ENCODE measurements around the gene AKAP12.

The AKAP12 gene

DNA sequence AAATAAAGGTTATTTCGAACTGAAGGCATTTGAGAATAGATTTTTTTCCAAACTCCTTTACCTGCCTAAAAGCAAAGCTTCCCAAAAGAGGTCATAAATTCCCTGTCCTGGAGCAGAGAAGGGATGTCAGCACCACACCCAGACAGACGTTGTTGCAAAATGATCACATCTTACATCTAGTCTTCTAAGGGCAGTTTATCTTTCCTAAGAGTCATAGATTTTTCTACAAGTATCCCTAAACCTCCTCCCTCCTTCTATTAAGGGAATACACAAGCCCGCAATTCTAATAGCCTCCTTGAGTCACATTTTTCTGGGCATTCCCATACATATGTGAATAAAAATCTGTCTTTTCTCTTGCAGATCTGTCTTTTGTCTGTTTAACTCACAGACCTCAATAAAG lies 20.6 kb upstream of the AKAP12 start:
- Histone ChIP-seq H3K4me1 (ENCODE audit: insufficient read depth, low read length) (no peaks in the 10 kb centered on the region), H3K9ac (ENCODE audit: low read depth, low read length) (no peak overlapping the region), H3K9me3 (ENCODE audit: control insufficient read depth, insufficient read depth, low read length) (no peaks in the 10 kb centered on the region), H3K36me3 (ENCODE audit: insufficient read depth, low read length) (no peaks in the 10 kb centered on the region)

DNA sequence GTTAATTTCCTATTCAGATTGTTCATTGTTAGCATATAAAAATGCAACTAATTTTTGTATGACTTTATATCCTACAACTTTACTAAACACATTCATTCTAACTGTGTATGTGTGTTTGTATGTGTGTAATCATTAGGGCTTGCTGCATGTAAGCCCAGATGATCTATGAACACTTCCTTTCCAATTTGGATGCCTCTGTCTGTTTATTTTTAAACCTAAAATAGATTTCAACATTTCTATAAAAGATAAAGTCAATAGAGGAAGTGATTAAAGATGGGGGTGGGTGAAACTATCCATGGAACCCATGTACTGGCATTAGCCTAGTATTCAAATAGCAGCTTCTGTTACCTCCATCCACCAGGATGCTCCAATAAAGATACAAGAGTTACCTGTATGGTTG lies 15.7 kb upstream of the AKAP12 start:
- H3K9ac ChIP-seq (ENCODE audit: low read depth, low read length), result no peak overlapping the region
- H3K9me3 ChIP-seq (ENCODE audit: control insufficient read depth, insufficient read depth, low read length), result no peaks in the 10 kb centered on the region
- no peaks in the 10 kb centered on the region for H3K36me3 ChIP-seq (ENCODE audit: insufficient read depth, low read length)
- H3K4me1 ChIP-seq (ENCODE audit: insufficient read depth, low read length), result no peaks in the 10 kb centered on the region

DNA sequence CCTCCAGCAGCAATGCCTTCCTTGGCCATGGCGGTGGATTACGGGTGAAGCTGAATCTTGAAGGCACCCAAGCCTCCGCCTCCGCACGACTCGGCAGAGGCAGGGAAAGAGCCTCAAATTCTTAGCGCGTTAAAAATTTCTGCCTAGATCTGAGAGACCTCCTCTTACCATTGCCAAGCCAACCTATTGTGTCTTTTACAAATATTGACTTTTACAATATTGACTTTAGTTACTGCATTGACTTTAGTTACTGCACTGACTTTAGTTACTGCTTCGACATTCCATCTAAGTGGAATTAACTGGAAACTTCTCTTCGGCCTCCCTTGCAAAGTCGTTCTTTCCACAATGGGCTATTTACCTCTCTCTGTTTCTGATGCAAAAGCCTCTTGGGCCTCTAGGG lies 13.8 kb upstream of the AKAP12 start:
- Histone ChIP-seq H3K36me3 (ENCODE audit: insufficient read depth, low read length) (no peaks in the 10 kb centered on the region), H3K9me3 (ENCODE audit: control insufficient read depth, insufficient read depth, low read length) (no peaks in the 10 kb centered on the region), H3K4me1 (ENCODE audit: insufficient read depth, low read length) (peaks cover 10% of the 10 kb centered on the region; the same call in 1 of the 2 replicates), H3K9ac (ENCODE audit: low read depth, low read length) (no peak overlapping the region)

DNA sequence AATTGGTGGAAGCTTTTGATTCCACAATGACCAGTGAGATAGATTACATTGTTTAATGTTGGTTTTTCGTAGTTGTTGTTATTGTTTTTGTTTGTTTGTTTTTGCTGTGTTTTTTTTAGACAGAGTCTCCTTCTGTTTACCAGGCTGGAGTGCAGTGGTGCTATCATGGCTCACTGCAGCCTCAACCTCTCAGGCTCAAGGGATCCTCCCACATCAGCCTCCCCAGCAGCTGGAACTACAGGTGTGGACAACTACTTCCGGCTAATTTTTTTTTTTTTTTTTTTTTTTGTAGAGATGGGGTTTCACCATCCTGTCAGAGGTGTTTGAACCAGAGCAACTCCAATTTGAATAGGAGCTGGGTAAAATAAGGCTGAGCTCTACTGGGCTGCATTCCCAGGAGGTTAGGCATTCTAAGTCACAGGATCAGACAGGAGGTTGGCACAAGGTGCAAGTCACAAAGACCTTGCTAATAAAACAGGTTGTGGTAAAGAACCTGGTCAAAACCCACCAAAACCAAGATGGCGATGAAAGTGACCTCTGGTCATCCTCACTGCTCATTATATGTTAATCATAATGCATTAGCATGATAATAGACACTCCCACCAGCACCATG lies 10.9 kb upstream of the AKAP12 start:
- no peaks in the 10 kb centered on the region for H3K36me3 ChIP-seq (ENCODE audit: insufficient read depth, low read length)
- H3K4me1 ChIP-seq (ENCODE audit: insufficient read depth, low read length), result peaks cover 10% of the 10 kb centered on the region; the same call in 1 of the 2 replicates
- no peaks in the 10 kb centered on the region for H3K9me3 ChIP-seq (ENCODE audit: control insufficient read depth, insufficient read depth, low read length)
- H3K9ac ChIP-seq (ENCODE audit: low read depth, low read length), result no peak overlapping the region

DNA sequence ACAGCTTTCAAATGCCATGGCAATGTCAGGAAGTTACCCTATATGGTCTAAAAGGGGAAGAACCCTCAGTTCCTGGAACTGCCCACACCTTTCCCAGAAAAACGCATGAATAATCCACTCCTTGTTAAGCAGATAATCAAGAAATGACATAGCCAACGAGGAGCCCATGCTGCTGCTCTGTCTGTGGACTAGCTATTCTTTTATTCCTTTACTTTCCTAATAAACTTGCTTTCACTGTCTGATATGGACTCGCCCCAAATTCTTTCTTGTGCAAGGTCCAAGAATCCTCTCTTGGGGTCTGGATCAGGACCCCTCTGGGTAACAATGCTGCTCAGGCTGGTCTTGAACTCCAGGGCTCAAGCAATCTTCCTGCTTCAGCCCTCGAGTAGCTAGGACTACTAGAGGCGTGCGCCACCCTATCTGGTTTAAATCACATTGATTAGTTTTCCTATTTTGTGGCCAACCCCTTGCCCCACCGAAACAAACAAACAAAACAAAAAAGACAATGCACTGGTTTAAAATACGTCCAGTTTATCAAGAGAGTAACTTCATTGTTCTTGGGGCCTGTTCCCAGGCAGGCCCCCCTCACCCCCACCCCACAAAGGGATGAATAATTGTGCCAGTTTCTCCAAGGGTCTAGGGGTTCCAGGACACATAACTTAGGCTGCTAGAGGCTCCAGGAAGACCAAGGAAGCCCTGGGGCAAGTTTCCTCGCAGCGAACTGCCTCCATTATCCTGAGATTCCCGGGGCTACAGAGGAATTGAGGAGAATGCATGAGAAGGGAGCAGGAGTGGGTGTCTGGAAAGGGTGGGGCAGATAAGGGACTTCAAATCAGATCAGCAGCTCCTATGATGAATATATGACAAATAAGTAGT lies 10.1 kb upstream of the AKAP12 start:
- H3K4me1 ChIP-seq (ENCODE audit: insufficient read depth, low read length), result peaks cover 10% of the 10 kb centered on the region; the same call in 1 of the 2 replicates
- H3K9ac ChIP-seq (ENCODE audit: low read depth, low read length), result no peak overlapping the region
- no peaks in the 10 kb centered on the region for H3K9me3 ChIP-seq (ENCODE audit: control insufficient read depth, insufficient read depth, low read length)
- no peaks in the 10 kb centered on the region for H3K36me3 ChIP-seq (ENCODE audit: insufficient read depth, low read length)

DNA sequence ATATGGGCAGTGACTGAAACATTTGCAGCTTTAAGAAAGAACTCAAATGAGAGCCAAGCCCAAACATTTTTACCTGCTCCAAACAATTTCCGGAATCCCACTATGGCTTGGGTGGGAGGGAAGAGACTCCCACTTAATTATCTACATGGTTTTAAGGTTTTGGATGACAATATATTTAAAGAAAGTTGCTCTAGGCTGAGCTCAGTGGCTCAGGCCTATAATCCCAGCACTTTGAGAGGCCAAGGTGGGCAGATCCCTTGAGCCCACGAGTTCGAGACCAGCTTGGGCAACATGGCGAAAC lies 9.5 kb upstream of the AKAP12 start:
- Histone ChIP-seq H3K9ac (ENCODE audit: low read depth, low read length) (no peak overlapping the region), H3K36me3 (ENCODE audit: insufficient read depth, low read length) (no peaks in the 10 kb centered on the region), H3K4me1 (ENCODE audit: insufficient read depth, low read length) (peaks cover 10% of the 10 kb centered on the region; the same call in 1 of the 2 replicates), H3K9me3 (ENCODE audit: control insufficient read depth, insufficient read depth, low read length) (no peaks in the 10 kb centered on the region)

DNA sequence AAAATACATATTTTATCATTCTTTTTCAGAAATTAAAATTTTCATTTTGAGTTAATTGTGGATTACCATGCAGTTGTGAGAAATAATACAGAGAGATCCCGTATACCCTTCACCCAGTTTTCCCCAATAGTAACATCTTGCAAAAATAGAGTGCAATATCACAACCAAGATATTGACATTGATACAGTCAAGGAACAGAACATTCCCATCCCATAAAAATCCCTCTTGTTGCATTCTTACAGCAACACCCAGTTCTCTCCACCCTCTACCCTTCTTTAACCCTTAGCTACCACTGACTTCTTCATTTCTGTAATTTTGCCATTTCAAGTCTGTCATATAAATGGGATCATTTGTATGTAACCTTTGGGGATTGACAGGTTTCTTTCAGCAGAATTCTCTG lies 6.9 kb upstream of the AKAP12 start:
- Histone ChIP-seq H3K9ac (ENCODE audit: low read depth, low read length) (no peak overlapping the region), H3K4me1 (ENCODE audit: insufficient read depth, low read length) (peaks cover 10% of the 10 kb centered on the region; the same call in 1 of the 2 replicates), H3K9me3 (ENCODE audit: control insufficient read depth, insufficient read depth, low read length) (no peaks in the 10 kb centered on the region), H3K36me3 (ENCODE audit: insufficient read depth, low read length) (no peaks in the 10 kb centered on the region)

DNA sequence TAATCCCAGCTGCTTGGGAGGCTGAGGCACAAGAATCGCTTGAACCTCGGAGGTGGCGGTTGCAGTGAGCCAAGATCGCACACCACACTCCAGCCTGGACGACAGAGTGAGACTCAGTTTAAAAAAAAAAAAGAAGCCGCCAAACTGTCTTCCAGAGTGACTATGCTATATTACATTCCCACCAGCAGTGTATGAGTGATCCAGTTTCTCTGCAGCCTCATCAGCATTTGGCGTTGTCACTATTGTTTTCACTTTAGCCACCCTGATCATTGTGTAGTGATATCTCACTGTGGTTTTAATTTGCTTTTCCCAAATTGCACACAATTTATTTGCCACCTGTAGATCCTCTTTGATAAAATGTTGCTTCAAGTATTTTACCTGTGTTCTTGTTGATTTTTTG lies 6.0 kb upstream of the AKAP12 start:
- no peaks in the 10 kb centered on the region for H3K36me3 ChIP-seq (ENCODE audit: insufficient read depth, low read length)
- H3K9me3 ChIP-seq (ENCODE audit: control insufficient read depth, insufficient read depth, low read length), result no peaks in the 10 kb centered on the region
- no peak overlapping the region for H3K9ac ChIP-seq (ENCODE audit: low read depth, low read length)
- H3K4me1 ChIP-seq (ENCODE audit: insufficient read depth, low read length), result peaks cover 10% of the 10 kb centered on the region; the same call in 1 of the 2 replicates

DNA sequence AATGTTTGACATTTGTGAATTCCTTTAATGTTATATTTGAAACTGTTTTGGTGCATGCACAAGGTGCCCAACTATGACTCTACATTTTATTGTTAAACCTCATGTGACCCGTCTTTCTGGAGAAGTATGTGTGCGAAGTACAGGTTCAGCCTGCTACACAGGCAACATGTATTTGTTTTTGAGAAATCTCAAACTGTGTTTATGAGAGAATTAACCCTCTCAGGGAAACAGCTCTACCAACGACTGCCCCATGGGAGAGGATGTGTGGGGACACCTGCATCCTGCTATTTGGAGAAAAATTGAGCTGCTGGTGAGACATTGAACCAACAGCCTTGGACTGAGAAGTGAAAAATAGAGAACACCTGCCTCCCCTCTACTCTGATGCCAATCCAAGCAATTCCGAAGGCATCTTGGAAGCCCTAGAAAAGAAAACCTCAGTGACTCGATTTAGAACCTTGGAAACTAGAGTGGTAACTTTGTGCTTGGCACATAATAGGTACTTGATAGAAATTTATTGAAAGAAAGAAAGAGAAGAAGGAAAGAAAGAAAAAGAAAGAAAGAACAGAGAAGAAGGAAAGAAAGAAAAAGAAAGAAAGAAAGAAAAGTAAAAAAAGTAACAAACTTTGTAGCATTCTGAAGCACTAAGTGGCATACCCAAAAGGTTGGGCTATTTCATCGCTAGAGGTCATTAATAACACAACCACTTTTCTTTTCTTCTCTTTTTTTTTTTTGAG lies 2.9 kb upstream of the AKAP12 start:
- H3K4me1 ChIP-seq (ENCODE audit: insufficient read depth, low read length), result peaks cover 2% of the 10 kb centered on the region
- H3K9me3 ChIP-seq (ENCODE audit: control insufficient read depth, insufficient read depth, low read length), result no peaks in the 10 kb centered on the region
- H3K9ac ChIP-seq (ENCODE audit: low read depth, low read length), result no peak overlapping the region
- H3K36me3 ChIP-seq (ENCODE audit: insufficient read depth, low read length), result no peaks in the 10 kb centered on the region

DNA sequence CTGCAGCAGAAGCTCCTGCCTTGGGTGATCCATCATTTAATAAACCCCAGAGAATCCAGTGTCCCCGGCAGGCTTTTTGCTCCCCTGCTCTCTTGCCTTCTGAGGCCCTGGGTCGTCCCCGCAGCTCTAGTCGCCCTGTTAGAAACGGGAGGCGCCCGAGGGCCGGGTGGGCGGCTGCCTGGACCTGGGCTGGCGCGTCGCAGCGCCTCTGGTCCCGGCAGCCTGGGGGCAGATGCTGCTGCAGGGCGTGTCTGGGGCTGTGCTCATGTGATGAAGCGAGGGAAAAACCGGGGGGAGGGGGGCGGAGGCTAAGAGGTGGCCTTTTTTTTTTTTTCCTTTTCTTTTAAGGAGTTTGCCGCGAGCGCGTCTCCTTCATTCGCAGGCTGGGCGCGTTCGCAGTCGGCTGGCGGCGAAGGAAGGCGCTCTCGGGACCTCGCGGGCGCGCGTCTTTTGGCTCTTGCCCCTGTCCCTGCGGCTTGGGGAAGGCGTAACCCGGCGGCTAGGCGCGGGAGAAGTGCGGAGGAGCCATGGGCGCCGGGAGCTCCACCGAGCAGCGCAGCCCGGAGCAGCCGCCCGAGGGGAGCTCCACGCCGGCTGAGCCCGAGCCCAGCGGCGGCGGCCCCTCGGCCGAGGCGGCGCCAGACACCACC lies 394 bp downstream of the AKAP12 start:
- peak overlapping the region; percentile 84 for H3K9ac ChIP-seq (ENCODE audit: low read depth, low read length)
- H3K9me3 ChIP-seq (ENCODE audit: control insufficient read depth, insufficient read depth, low read length), result no peaks in the 10 kb centered on the region
- no peaks in the 10 kb centered on the region for H3K36me3 ChIP-seq (ENCODE audit: insufficient read depth, low read length)
- H3K4me1 ChIP-seq (ENCODE audit: insufficient read depth, low read length), result peaks cover 12% of the 10 kb centered on the region

DNA sequence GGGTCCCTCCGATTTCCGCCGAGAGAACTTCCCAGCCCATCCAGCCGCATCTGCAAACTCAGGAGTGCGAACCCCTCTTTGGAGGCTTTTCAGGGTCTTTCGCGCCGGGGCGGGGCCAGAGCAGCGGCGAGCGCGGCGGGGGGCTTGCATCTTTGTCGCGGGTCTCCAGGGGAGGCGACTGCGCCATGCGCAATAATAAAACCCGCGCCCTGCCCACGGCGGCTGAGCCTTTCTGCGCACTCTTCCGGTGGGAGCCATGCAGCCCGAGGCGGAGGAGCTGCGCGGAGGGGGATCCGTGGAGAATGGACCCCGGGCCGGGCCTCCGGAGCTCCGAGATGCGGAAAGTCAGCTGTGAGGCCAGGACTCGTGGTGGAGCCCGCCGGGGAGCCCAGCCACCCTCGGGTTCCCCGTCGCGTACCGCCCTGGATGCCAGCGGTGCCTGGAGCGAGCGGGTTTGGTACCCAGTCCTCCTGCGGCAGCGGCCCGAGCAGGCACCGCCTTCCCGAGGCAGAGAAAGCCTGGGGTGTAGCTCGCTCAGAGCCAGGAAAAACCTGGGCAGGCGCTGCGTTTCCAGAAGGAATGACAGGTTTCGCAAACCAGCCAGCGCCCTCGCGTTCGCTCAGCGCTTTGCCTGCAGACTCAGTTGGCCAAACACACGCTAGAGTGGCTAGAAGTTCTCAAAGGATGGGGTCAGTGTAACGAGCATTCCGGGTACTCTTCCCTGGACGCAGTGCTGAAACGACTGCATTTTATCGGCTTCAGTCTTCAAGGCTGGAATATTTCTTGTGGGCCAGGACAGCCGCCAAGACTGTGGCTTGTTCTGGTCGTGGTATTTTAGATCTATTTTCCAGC lies 1.2 kb downstream of the AKAP12 start:
- Histone ChIP-seq H3K9ac (ENCODE audit: low read depth, low read length) (peak overlapping the region; percentile 84), H3K4me1 (ENCODE audit: insufficient read depth, low read length) (peaks cover 12% of the 10 kb centered on the region), H3K36me3 (ENCODE audit: insufficient read depth, low read length) (no peaks in the 10 kb centered on the region), H3K9me3 (ENCODE audit: control insufficient read depth, insufficient read depth, low read length) (no peaks in the 10 kb centered on the region)

DNA sequence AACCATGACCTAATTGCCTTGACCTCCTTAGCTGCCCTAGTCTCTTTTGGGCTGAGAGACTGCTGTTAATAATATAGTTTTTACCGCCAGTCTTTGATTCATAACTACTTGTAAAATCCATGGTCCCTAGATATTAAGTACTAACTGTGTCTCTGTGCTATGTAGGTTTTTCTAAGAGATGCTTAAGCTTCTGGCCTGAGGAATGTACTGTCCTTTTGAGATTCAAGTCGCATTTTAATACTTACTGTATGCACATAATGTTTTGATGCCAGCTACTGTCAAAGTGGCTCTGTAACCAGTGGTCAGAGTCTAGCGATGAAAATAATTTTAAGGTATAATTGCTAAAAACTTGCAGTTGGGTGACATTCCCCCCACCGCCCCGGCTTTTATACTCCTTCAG lies 2.1 kb downstream of the AKAP12 start:
- H3K9me3 ChIP-seq (ENCODE audit: control insufficient read depth, insufficient read depth, low read length), result no peaks in the 10 kb centered on the region
- peak overlapping the region; percentile 84; the same call in 1 of the 2 replicates for H3K9ac ChIP-seq (ENCODE audit: low read depth, low read length)
- H3K36me3 ChIP-seq (ENCODE audit: insufficient read depth, low read length), result no peaks in the 10 kb centered on the region
- H3K4me1 ChIP-seq (ENCODE audit: insufficient read depth, low read length), result peaks cover 12% of the 10 kb centered on the region

DNA sequence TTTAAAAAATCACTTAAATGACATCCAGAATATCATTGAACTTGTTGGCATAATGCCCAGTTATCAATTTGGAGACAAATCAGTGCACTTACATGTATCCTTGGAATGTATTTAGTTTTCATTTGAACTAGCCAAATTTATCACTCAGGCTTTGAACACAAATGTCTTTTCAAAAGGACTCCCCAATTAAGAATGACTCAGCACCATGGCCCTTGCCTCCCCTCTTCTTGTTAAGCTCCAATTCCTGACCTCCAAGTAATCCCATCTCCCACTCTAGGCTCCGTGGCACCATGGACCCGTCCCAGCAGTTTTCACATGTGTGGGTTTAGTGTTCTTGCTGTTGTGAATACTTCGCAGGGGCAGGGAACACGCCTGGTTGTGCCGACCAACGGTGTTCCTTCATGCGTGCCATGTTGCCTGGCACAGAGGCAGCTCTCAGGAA lies 2.7 kb downstream of the AKAP12 start:
- Histone ChIP-seq H3K9ac (ENCODE audit: low read depth, low read length) (no peak overlapping the region), H3K4me1 (ENCODE audit: insufficient read depth, low read length) (peaks cover 12% of the 10 kb centered on the region), H3K36me3 (ENCODE audit: insufficient read depth, low read length) (no peaks in the 10 kb centered on the region), H3K9me3 (ENCODE audit: control insufficient read depth, insufficient read depth, low read length) (no peaks in the 10 kb centered on the region)
